GM21529 (cell line): Measurements from ENCODE around the gene UBA52.

Experiments used
- ATAC-seq: cut with Tn5 transposase; IDR thresholded peaks from one replicate; pipeline ENCODE4 v1.9.1; 2021; ENCODE audit not compliant: unreplicated experiment

Gene UBA52

DNA sequence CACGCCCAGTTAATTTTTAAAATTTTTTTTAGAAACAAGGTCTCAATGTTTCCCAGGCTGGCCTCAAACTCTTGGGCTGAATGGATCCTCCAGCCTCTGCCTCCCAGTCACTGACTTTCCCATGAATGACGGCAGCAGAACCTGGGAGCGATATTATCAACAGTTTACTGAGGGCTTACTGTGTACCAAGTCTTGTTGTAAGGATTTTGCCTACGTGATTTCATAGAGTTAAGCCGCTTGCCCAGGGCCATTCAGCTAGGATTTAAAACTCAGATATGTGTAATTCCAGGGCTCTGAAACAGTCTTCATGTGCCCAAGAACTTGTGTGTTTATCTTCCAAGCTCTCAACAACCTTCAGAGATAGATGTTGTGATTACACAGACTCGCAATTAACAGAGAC, 20.0 kb upstream of the UBA52 start:
- no peak for ATAC-seq

GRCh38 chr19:18557411-18558201, 14.1 kb upstream of the UBA52 start, which contains the start of gene KXD1:
Gene KXD1 (plus strand): TSS chr19:18557870. CDS start chr19:18562057, 4,187 bp downstream.
- peak; percentile 80 for ATAC-seq

GRCh38 chr19:18558202-18558555, 13.5 kb upstream of the UBA52 start:
- no peak for ATAC-seq

DNA sequence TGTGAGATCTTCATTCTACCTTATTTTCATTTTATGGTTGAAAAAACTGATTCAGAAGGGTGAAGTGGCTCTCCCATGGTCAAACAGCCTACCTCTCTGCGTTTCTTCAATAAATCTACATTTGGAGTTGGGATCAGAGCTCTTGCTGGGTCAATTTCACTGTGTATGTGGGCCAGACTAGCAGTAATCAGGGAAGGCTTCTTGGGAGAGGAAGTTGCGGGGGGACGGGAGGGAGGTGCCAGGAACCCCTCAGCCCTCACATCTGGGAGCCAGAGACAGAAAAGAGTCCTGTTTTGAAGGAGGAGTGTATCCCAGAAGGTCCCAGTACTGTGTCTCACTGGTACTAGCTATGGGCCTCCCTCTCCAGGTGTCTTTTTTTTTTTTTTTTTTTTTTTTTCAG, 13.1 kb upstream of the UBA52 start:
- ATAC-seq: no peak

- ATAC-seq: no peak
Observed at GRCh38 chr19:18559685-18560084, 12.0 kb upstream of the UBA52 start.

DNA sequence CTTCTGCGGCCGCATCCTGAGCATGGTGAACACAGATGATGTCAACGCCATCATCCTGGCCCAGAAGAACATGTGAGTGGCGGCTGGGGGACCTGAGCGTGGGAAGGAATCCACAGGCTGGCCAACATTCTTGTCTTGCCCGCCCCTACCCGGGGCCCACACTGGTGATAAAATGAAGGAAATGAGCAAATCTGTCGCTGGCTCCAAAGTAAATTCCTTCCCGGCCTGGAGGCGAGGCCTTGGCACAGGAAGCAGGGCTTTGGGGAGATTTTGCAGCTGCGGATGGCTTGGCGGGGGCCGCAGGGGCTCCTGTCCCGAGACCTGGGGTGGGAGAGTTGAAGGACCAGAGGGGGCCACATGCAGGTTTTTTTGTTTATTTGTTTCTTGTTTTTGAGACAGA, 9.6 kb upstream of the UBA52 start:
- ATAC-seq: no peak

DNA sequence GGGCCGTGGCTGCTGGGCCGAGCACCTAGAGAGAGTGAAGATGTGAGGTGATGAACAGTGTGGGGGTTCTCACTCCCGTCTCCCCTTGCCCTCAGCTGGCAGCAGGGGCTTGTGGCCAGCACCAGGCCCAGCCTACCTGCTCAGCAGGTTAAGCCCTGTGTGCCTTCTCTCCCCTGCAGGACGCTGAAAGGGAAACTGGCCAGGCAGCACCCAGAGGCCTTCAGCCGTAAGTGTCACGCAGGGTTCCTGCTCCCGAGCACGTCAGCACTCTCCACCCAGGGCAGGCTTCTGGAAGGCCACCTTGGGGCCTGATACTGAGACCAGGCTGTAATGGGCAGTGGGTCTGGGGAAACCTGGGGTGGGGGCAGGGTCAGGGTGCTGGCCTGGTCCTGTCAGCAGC, 4.7 kb upstream of the UBA52 start:
- no peak for ATAC-seq

DNA sequence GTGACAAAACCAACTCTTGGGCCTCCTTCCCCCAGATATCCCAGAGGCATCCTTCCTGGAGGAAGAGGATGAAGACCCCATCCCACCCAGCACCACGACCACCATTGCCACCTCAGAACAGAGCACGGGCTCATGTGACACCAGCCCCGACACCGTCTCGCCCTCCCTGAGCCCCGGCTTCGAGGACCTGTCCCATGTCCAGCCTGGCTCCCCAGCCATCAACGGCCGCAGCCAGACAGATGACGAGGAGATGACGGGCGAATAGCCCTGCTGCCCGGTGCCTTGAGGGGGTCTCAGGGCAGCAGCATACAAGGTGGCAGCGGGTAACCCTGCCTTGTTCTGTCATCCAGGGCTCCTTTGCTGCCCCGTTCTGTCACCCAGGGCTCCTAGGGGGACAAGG, 3.3 kb upstream of the UBA52 start:
- no peak for ATAC-seq

DNA sequence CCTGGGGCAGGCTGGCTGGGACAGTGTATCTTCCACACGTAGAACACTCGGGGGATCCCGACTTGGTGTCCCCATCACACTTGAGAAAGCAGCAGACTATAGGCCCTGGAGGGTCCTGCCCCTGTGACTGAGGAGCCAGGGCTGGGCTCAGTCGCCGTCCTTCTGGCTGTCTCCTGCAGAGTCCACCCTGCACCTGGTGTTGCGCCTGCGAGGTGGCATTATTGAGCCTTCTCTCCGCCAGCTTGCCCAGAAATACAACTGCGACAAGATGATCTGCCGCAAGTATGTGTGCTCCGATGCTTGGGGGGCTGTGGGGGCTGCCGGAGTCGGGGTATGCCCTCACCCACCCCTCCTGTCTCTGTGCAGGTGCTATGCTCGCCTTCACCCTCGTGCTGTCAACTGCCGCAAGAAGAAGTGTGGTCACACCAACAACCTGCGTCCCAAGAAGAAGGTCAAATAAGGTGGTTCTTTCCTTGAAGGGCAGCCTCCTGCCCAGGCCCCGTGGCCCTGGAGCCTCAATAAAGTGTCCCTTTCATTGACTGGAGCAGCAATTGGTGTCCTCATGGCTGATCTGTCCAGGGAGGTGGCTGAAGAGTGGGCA, 3.1 kb downstream of the UBA52 start:
- no peak for ATAC-seq

- no peak for ATAC-seq
Observed at GRCh38 chr19:18576383-18576782, 4.7 kb downstream of the UBA52 start.

DNA sequence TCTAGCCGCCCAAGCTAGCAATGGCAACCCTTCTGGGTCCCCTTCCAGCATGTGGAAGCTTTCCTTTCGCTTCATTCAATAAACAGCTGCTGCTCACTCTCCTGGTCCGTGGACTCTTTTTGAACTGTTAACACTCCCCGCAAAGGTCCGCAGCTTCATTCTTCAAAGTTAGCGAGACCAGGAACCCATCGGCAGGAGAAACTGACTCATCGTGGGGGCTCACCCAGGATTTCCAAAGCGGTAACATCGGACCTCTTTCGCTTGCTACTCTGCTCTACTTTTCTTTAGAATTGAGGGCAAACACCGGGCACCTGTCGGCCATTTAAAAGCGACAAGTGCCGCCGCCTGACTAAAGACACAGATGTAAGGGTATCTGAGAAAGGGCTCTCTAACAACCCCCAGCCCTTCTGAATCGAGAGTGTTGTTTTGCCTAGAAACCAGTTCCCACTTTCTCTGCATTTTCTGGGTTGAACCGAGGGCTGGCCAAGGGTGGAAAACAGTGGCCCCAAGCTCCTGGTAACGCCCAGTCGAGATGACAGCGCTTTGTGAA, 5.8 kb downstream of the UBA52 start:
- ATAC-seq: no peak

- no peak for ATAC-seq
Observed at GRCh38 chr19:18580311-18580710, 8.7 kb downstream of the UBA52 start.

- no peak for ATAC-seq
Observed at GRCh38 chr19:18586306-18586705, 14.6 kb downstream of the UBA52 start.

DNA sequence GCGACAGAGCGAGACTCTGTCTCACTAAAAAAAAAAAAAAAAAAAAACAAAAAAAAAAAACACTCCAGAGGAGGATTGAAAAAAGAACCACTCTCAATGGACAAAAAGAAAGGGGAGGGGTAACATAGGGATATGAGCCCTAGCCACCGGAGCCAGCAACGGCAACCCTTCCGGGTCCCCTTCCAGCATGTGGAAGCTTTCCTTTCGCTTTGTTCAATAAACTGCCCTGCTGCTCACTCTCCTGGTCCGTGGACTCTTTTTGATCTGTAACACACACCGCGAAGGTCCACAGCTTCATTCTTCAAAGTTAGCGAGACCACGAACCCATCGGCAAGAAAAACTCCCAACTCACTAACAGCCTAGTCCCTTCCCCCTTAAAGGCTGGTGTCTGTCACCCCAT, 15.9 kb downstream of the UBA52 start:
- ATAC-seq: no peak

- no peak for ATAC-seq
Observed at GRCh38 chr19:18587962-18588610, 16.4 kb downstream of the UBA52 start.

DNA sequence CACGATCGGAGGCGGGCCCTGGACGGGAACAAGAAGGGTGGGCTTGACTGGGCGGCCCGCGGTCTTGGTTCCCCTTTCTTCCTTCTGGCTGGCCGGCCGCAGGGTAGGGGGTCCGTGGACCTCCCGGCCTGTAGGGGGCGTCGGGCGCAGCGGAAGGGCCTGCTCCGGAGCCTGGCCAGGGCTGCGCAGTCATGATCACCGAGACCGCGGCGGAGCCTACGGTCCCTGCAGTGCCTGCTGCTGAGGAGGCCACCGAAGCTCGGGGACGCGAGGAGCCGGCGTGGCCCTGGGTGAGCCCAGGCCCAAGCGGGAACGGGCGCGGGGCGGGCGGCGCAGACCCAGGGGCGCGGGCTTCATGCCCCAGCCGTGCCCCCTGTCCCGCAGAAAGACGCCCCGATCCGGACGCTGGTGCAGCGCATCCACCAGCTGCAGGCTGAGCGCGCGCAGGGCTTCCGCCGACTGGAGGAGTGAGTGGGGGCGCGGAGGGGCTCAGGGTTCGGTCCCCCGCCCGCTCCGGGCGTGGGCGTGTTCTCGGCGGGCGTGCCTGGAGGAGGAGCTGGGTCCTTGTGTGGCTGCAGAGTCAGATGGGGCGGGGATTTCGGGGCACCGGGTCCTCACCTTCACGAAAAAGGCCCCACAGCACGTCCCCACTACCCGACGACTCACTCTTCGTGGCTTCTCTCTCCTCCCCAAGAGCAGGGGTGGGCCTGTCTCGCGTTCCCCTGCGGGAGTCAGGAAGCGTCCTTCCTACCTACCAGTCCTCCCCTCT, 17.1 kb downstream of the UBA52 start, which contains the start of gene REX1BD:
REX1BD (plus strand) TSS at position 188 of the 769 bp plus-strand sequence; CDS start at position 192, 4 bp downstream.
- peak; percentile 64 for ATAC-seq

DNA sequence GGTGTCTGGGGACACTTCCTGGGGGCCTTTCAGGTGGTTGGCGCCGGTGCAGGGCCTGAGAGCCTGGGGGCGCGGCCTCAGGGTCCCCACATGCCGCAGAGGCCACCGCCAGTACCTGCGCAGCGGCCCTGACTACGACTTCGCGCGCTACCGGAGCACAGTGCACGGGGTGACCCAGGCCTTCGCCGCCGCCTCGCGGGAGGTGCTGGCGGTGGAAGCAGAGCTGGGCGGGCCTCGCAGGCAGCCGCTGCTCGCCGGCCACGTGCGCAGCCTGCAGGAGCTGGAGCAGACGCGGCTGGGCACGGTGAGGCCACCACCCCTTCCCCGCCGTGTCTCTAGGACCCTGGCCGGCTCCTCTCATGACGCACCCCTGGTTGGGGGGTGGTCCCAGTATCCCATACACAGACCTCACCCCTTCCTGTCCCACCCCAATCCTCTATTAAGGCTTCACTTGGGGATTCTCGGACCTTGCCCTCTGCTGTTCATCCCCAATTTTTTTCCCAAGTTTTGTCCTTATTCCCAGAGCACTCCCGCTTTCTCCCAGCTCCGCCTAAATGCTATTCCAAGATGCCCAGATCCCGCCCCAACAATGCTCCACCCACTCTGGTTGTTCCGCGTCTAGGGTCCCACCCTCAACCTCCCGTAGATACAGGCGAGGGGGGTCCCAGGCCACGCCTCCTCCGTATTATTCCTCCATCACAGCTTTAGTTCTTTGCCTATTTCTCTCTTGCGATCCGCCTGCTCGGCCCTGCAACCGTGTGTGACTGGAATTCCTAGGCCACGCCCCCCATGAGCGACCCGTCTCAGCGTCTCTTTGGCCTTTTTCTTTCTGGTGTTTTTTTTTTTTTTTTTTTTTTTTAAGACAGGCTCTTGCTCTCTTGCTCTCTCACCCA, 18.0 kb downstream of the UBA52 start:
- peak; percentile 34 for ATAC-seq

DNA sequence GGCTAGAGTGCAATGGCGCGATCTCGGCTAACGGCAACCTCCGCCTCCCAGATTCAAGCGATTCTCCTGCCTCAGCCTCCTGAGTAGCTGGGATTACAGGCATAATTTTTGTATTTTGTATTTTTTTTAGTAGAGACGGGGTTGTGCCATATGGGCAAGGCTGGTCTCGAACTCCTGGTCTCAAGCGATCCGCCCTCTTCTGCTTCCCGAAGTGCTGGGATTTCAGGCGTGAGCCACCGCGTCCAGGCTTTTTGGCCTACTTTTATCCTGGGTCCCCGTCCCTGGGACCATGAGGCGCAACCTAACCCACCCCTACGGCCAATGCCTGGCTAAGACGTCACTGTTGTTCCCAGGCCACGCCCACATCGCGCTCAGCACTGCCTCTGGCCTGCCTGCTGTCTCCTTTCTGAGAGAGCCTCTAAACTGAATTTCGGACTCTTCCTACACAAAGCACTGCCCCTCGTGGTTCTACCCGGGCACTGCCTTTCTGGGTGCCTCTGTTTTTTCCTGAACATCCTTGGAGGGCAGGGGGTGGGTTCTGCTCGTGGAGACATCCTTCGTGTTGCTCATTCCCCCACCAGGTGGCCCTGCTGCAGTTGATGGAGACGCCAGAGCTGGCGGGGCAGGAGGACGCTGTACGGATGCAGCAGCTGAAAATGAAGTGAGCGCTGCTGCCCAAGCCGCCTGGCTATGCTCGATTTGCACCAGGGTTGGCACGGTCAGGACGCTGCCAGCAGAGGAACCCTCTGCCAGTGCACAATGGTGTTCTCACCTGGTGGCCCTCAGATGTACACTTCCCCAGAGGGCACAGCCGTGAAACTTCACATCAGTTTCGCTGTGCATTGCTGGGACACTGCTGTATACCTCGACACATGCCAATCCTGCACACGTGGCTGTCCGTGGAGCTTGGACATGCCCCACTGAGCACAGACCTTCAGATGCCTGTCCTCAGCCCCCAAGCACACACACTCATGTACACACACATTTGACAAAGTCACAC, 18.9 kb downstream of the UBA52 start:
- ATAC-seq: no peak
